SK-N-SH (cell line): ENCODE measurements around the gene SOCS7.

ENCODE experiments used
- CHD2 ChIP-seq: fragments of 150-350 bp; IDR thresholded peaks from 2 replicates; pipeline ENCODE4 v1.6.1; 2018; ENCODE audit warnings: low read length; ENCODE audit not compliant: partially characterized antibody
- CTCF ChIP-seq: fragments of 200-600 bp; sonication (generic); IDR thresholded peaks from 2 replicates; pipeline ENCODE4 v1.6.1; 2017; ENCODE audit warnings: antibody characterized with exemption, mild to moderate bottlenecking, moderate library complexity
- JUND ChIP-seq: IDR thresholded peaks from 2 replicates; pipeline ENCODE4 v1.4.0; 2012
- PBX3 ChIP-seq: IDR thresholded peaks from 2 replicates; pipeline ENCODE4; 2012
- POLR2AphosphoS5 ChIP-seq: IDR thresholded peaks from 2 replicates; pipeline ENCODE4 v1.6.1; 2012; ENCODE audit warnings: low read depth, low read length
- REST ChIP-seq: IDR thresholded peaks from 2 replicates; pipeline ENCODE4 v1.6.1; 2012; ENCODE audit warnings: mild to moderate bottlenecking, low read depth, low read length, moderate library complexity
- YY1 ChIP-seq: IDR thresholded peaks from 2 replicates; pipeline ENCODE4 v1.4.0; 2012; ENCODE audit warnings: low read depth, mild to moderate bottlenecking

- TF ChIP-seq CTCF (no peak), CHD2 (no peak), JUND (no peak), PBX3 (0 out of 2 replicates have a peak, but pooled peaks have one; percentile 15), YY1 (no peak), REST (no peak), POLR2AphosphoS5 (no peak)
These were observed 74.1 kb downstream of the SOCS7 start for GRCh38 chr17:38425744-38426143.
